A549 (cell line): ENCODE measurements around the gene RTN4R. TPM values are rescaled to one million over a fixed set of nuclear protein-coding genes. Genes with fewer than 3 reads are reported as not detected.

Experiments
- ATAC-seq, 2 experiments: fragments of 200-7000 bp in 1 of 2; fragments of >200 bp in 1 of 2; cut with Nextera tagmentation in 1 of 2; cut with Tn5 transposase in 1 of 2; 3 replicates each; pipeline versions ENCODE4 v1.8.0 to v1.9.1; 2018 to 2020; ENCODE audit warnings: mild to moderate bottlenecking in 1 of 2, moderate library complexity in 1 of 2
- CTCF ChIA-PET: fragments of 300-600 bp; sonication (Branson Sonifier 250); formaldehyde crosslinking; extraction: SDS; loops from one replicate; lab custom pipeline; 2021; ENCODE audit warnings: antibody characterized with exemption, inconsistent platforms; lab: Yijun Ruan, JAX
- POLR2A ChIA-PET: fragments of 350-600 bp; formaldehyde crosslinking; extraction: SDS; loops from one replicate; lab custom pipeline; 2021; ENCODE audit warnings: antibody characterized with exemption, inconsistent platforms; lab: Yijun Ruan, JAX
- DNase-seq, 2 experiments: peaks; one replicate each; pipeline versions ENCODE4 v3.0.0 to v3.0.0-alpha.2; 2011 to 2016; ENCODE audit warnings: low read depth in 1 of 2, low spot score in 1 of 2
- FAIRE-seq: peaks from 2 replicates; lab custom pipeline; 2011; peaks lifted over from hg19 to GRCh38; lab: Jason Lieb, UNC
- H3K27ac ChIP-seq, 2 experiments: fragments of >200 bp; sonication (Bioruptor Twin); formaldehyde crosslinking; 3 replicates each; pipeline ENCODE4 v1.5.1; 2016 to 2017
- H3K4me1 ChIP-seq: fragments of >200 bp; sonication (Bioruptor Twin); formaldehyde crosslinking; 3 replicates; pipeline ENCODE4 v1.6.1; 2016
- H3K4me2 ChIP-seq: fragments of >200 bp; sonication (Bioruptor Twin); formaldehyde crosslinking; 3 replicates; pipeline ENCODE4 v1.6.1; 2016
- H3K4me3 ChIP-seq: fragments of >200 bp; sonication (Bioruptor Twin); formaldehyde crosslinking; 3 replicates; pipeline ENCODE4 v1.5.1; 2016
- H3K9me3 ChIP-seq: fragments of >200 bp; sonication (Bioruptor Twin); formaldehyde crosslinking; 3 replicates; pipeline ENCODE4 v1.6.1; 2016
- BHLHE40 ChIP-seq: IDR thresholded peaks from 2 replicates; pipeline ENCODE4 v1.6.1; 2012; ENCODE audit warnings: low read depth, low read length, inconsistent platforms
- EHMT2 ChIP-seq: fragments of 200-600 bp; sonication (generic); IDR thresholded peaks from 2 replicates; pipeline ENCODE4 v1.6.1; 2016; ENCODE audit warnings: antibody characterized with exemption, low read depth, mild to moderate bottlenecking, moderate library complexity
- EP300 ChIP-seq, 2 experiments: fragments of >200 bp; sonication (Bioruptor Twin); formaldehyde crosslinking; IDR thresholded peaks; 2 replicates in 1 of 2; 3 replicates in 1 of 2; pipeline ENCODE4 v1.6.1; 2016 to 2017
- ESRRA ChIP-seq: fragments of 150-350 bp; IDR thresholded peaks from 2 replicates; pipeline ENCODE4 v1.6.1; 2014; ENCODE audit warnings: mild to moderate bottlenecking, low read length, borderline replicate concordance
- FOSB ChIP-seq: fragments of 250-450 bp; sonication (Bioruptor Pico); IDR thresholded peaks from 2 replicates; pipeline ENCODE4 v1.5.0; 2020; ENCODE audit warnings: mild to moderate bottlenecking, moderate library complexity
- FOSL2 ChIP-seq, 2 experiments: fragments of 450-650 bp in 1 of 2; fragments of >200 bp in 1 of 2; sonication (Bioruptor Twin) in 1 of 2; formaldehyde crosslinking; IDR thresholded peaks; 2 replicates each; pipeline versions ENCODE4 v1.5.0 to v1.6.1; 2016 to 2020; ENCODE audit warnings: mild to moderate bottlenecking in 1 of 2, moderate library complexity in 1 of 2
- HEYL ChIP-seq: fragments of 250-450 bp; sonication (Bioruptor Pico); IDR thresholded peaks from 2 replicates; pipeline ENCODE4 v1.8.0; 2021; ENCODE audit warnings: mild to moderate bottlenecking, moderate library complexity
- HOXB13 ChIP-seq: fragments of 250-450 bp; sonication (Bioruptor Pico); IDR thresholded peaks from 2 replicates; pipeline ENCODE4 v1.5.0; 2020; ENCODE audit warnings: low read depth, mild to moderate bottlenecking, moderate library complexity
- JUN ChIP-seq, 2 experiments: fragments of >200 bp; sonication (Bioruptor Twin); formaldehyde crosslinking; IDR thresholded peaks; 2 replicates in 1 of 2; 3 replicates in 1 of 2; pipeline ENCODE4 v1.6.1; 2016 to 2017
- KDM5A ChIP-seq: fragments of 200-600 bp; sonication (generic); IDR thresholded peaks from 2 replicates; pipeline ENCODE4 v1.6.1; 2016; ENCODE audit warnings: antibody characterized with exemption, mild to moderate bottlenecking
- MAFK ChIP-seq: fragments of 450-650 bp; IDR thresholded peaks from 2 replicates; pipeline ENCODE4 v1.6.1; 2014; ENCODE audit not compliant: partially characterized antibody
- NR3C1 ChIP-seq: fragments of >200 bp; sonication (Bioruptor Twin); formaldehyde crosslinking; IDR thresholded peaks from 3 replicates; pipeline ENCODE4 v1.6.1; 2017
- PHF8 ChIP-seq: fragments of 200-600 bp; sonication (generic); IDR thresholded peaks from 2 replicates; pipeline ENCODE4 v1.6.1; 2016; ENCODE audit warnings: low read depth, mild to moderate bottlenecking, antibody characterized with exemption, moderate library complexity, borderline replicate concordance
- RAD21 ChIP-seq, 2 experiments: fragments of >200 bp in 1 of 2; sonication (Bioruptor Twin) in 1 of 2; formaldehyde crosslinking in 1 of 2; IDR thresholded peaks in 1 of 2; conservative IDR thresholded peaks in 1 of 2; 2 replicates in 1 of 2; 3 replicates in 1 of 2; pipeline ENCODE4 v1.6.1; 2012 to 2018; ENCODE audit warnings: inconsistent platforms in 1 of 2
- SREBF2 ChIP-seq: fragments of 450-650 bp; IDR thresholded peaks from 2 replicates; pipeline ENCODE4 v1.6.1; 2014; ENCODE audit warnings: mild to moderate bottlenecking, moderate library complexity
- TFCP2L1 ChIP-seq: fragments of 250-450 bp; sonication (Bioruptor Pico); IDR thresholded peaks from 2 replicates; pipeline ENCODE4 v1.5.0; 2021; ENCODE audit warnings: mild to moderate bottlenecking
- ZC3H11A ChIP-seq: fragments of 450-650 bp; IDR thresholded peaks from 2 replicates; pipeline ENCODE4 v1.6.1; 2014; ENCODE audit warnings: antibody characterized with exemption, mild to moderate bottlenecking
- WGBS: methylation state at CpG from one replicate; pipeline ENCODE4 v1.1.6; 2017; ENCODE audit errors: missing lambda C conversion rate; 5-methylcytosine and 5-hydroxymethylcytosine counted together
- polyA plus RNA-seq, 4 experiments: library from polyadenylated mRNA; depleted of rRNA in 3 of 4; stranded (reverse); fragments of >200 nt; fragmentation: RNase III in 1 of 4; extraction: RNeasy Plus Mini Kit Qiagen cat#74134 plus additional on column Dnase treatment in 1 of 4; gene quantifications; 2 replicates in 3 of 4; 3 replicates in 1 of 4; pipeline ENCODE4 v1.2.3, GENCODE V29; 2011 to 2017
- TF ChIP-seq, protein P1 (sequence below): fragments of 150-350 bp; IDR thresholded peaks from 2 replicates; pipeline ENCODE4 v1.6.1; 2014; ENCODE audit warnings: low read depth, mild to moderate bottlenecking, low read length
- TF ChIP-seq, protein P2 (sequence below): fragments of 200-600 bp; sonication (generic); IDR thresholded peaks from 2 replicates; pipeline ENCODE4 v1.6.1; 2016; ENCODE audit warnings: antibody characterized with exemption, mild to moderate bottlenecking, moderate library complexity

The RTN4R gene
- polyA plus RNA-seq, 2 of the 4 experiments (the other 2 are of a cell fraction) = 1.0 to 2.7 TPM

DNA sequence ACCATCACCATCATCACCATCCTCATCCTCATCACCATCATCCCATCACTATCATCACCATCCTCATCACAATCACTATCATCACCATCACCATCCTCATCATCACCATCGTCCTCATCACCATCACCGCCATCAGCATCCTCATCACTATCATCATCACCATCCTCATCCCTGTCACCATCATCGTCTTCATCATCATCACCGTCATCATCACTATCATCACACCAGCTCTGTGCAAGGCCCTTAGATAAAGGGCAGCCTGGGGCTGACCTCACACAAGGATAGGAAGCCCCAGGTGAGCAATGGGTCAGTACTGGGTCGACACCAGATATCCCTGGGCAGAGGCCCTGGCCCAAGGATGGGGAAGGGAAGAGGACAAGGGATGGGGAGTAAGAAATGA lies 16.1 kb downstream of the RTN4R start (continued):
- TF ChIP-seq, protein P1, sequence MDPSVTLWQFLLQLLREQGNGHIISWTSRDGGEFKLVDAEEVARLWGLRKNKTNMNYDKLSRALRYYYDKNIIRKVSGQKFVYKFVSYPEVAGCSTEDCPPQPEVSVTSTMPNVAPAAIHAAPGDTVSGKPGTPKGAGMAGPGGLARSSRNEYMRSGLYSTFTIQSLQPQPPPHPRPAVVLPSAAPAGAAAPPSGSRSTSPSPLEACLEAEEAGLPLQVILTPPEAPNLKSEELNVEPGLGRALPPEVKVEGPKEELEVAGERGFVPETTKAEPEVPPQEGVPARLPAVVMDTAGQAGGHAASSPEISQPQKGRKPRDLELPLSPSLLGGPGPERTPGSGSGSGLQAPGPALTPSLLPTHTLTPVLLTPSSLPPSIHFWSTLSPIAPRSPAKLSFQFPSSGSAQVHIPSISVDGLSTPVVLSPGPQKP = no peak
- TF ChIP-seq MAFK (no peak), KDM5A (no peak), JUN (IDR thresholded peaks at IDR 0.05) (no peak), SREBF2 (no peak), RAD21 (conservative IDR thresholded peaks at IDR 0.05 in 1 of 2, IDR thresholded peaks at IDR 0.05 in 1 of 2) (no peak), HEYL (no peak)

DNA sequence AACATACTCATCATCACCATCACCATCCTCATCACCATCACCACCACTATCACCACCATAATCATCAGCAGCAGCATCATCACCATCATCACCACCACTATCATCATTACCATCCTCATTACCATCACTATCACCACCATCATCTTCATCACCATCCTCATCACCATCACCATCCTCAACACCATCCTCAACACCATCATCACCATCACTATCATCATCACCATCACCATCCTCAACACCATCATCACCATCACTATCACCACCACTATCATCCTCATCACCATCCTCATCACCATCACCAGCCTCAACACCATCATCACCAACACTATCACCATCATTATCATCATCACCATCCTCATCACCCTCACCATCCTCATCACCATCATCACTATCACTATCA lies 16.6 kb downstream of the RTN4R start:
- no peak for TF ChIP-seq EP300 (IDR thresholded peaks at IDR 0.05)
- TF ChIP-seq NR3C1 = no peak
- TF ChIP-seq EHMT2 = no peak
- TF ChIP-seq FOSB (CRISPR knock-in tag) = no peak
- TF ChIP-seq TFCP2L1 (CRISPR knock-in tag) = no peak
- TF ChIP-seq, protein P2, sequence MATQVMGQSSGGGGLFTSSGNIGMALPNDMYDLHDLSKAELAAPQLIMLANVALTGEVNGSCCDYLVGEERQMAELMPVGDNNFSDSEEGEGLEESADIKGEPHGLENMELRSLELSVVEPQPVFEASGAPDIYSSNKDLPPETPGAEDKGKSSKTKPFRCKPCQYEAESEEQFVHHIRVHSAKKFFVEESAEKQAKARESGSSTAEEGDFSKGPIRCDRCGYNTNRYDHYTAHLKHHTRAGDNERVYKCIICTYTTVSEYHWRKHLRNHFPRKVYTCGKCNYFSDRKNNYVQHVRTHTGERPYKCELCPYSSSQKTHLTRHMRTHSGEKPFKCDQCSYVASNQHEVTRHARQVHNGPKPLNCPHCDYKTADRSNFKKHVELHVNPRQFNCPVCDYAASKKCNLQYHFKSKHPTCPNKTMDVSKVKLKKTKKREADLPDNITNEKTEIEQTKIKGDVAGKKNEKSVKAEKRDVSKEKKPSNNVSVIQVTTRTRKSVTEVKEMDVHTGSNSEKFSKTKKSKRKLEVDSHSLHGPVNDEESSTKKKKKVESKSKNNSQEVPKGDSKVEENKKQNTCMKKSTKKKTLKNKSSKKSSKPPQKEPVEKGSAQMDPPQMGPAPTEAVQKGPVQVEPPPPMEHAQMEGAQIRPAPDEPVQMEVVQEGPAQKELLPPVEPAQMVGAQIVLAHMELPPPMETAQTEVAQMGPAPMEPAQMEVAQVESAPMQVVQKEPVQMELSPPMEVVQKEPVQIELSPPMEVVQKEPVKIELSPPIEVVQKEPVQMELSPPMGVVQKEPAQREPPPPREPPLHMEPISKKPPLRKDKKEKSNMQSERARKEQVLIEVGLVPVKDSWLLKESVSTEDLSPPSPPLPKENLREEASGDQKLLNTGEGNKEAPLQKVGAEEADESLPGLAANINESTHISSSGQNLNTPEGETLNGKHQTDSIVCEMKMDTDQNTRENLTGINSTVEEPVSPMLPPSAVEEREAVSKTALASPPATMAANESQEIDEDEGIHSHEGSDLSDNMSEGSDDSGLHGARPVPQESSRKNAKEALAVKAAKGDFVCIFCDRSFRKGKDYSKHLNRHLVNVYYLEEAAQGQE = no peak
- TF ChIP-seq ESRRA = no peak
- TF ChIP-seq BHLHE40 = no peak
- TF ChIP-seq FOSL2 (IDR thresholded peaks at IDR 0.05) = no peak
- TF ChIP-seq FOSL2 (CRISPR knock-in tag; IDR thresholded peaks at IDR 0.05) = no peak
- no peak for TF ChIP-seq HOXB13 (CRISPR knock-in tag)
- no peak for TF ChIP-seq KDM5A
- TF ChIP-seq ZC3H11A = no peak
- H3K4me3 ChIP-seq = no peak overlapping the region
- ChIA-PET CTCF (no interaction called here), POLR2A (no interaction called here)
- no peak overlapping the region for H3K27ac ChIP-seq
- H3K4me2 ChIP-seq = no peak overlapping the region
- FAIRE-seq = no peak
- no peak for DNase-seq
- no peaks in the 10 kb centered on the region for H3K4me1 ChIP-seq
- no peak for ATAC-seq
- H3K9me3 ChIP-seq = no peaks in the 10 kb centered on the region

DNA sequence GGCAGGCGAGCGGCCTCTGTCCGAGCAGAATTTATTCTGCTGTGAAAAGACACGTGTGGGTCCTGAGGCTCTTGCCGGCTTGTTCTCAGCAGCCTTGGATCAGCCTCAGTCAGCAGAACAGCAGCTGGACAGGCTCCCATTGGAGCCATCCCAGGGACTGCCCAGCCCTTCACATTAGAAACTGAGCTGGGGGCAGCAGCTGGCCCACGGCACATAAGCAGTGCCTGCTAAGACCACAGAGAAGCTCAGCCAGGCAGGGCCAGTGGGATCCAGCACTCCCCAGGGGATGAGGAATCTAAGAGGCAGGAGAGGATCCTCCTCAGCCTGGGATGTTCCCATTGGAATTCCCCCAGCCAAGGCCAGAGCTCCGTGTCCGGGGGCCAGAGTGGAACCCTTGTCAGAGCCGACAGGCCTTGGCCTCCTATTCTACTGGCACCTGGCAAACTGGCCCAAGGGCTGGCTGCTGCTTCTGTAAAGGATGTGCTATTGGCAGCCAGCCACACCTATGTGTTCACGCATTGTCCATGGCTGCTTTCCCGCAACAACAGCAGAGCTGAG lies 18.2 kb downstream of the RTN4R start:
- ChIA-PET CTCF (interaction anchor here (1.5 kb wide), 1 partner anchor 12 kb away, joined by 4 read pairs; no protein-coding TSS in a partner anchor), POLR2A (no interaction called here)
- H3K4me2 ChIP-seq = no peak overlapping the region
- no peak overlapping the region for H3K4me3 ChIP-seq
- H3K9me3 ChIP-seq = no peaks in the 10 kb centered on the region
- WGBS = 85% methylated on average over 6 of the region's 11 CpGs
- ATAC-seq = no peak
- H3K27ac ChIP-seq = no peak overlapping the region
- H3K4me1 ChIP-seq = no peaks in the 10 kb centered on the region
- no peak for DNase-seq
- no peak for FAIRE-seq
- no peak for TF ChIP-seq MAFK
- no peak for TF ChIP-seq EP300 (IDR thresholded peaks at IDR 0.05)
- no peak for TF ChIP-seq BHLHE40
- no peak for TF ChIP-seq PHF8
